AG04450 (cell line): ENCODE measurements around the gene AIPL1. TPM values are rescaled to one million over a fixed set of nuclear protein-coding genes. Genes with fewer than 3 reads are reported as not detected.

Source experiments
- CTCF ChIA-PET: fragments of 300-600, 350-600 bp; formaldehyde crosslinking; extraction: SDS; loops from one replicate; lab custom pipeline; 2022; ENCODE audit warnings: antibody characterized with exemption, inconsistent platforms; lab: Charles Lee
- POLR2A ChIA-PET: fragments of 350-600 bp; formaldehyde crosslinking; extraction: SDS; loops from one replicate; lab custom pipeline; 2021; ENCODE audit warnings: antibody characterized with exemption, inconsistent platforms; lab: Yijun Ruan, JAX
- DNase-seq: peaks from one replicate; pipeline ENCODE4 v3.0.0-alpha.2; 2011; ENCODE audit warnings: low read depth, low spot score
- H3K27ac ChIP-seq: one replicate; pipeline ENCODE4 v1.5.1; 2012; ENCODE audit warnings: low read depth, low read length, control low read depth
- H3K27me3 ChIP-seq: one replicate; pipeline ENCODE4 v1.6.0; 2012; ENCODE audit warnings: low read length; ENCODE audit not compliant: control insufficient read depth, insufficient read depth
- H3K4me3 ChIP-seq: 2 replicates; pipeline ENCODE4 v1.5.1; 2011; ENCODE audit warnings: mild to moderate bottlenecking, low read depth, low read length, control low read depth
- H3K9me3 ChIP-seq: 2 replicates; pipeline ENCODE4 v1.5.1; 2012; ENCODE audit warnings: low read length; ENCODE audit not compliant: control insufficient read depth, insufficient read depth
- polyA plus RNA-seq: library from polyadenylated mRNA; depleted of rRNA; stranded (reverse); fragments of >200 nt; gene quantifications from 2 replicates; pipeline ENCODE4 v1.2.3, GENCODE V29; 2011
- TF ChIP-seq, protein P1 (sequence below): IDR thresholded peaks from 2 replicates; pipeline ENCODE4 v1.5.1; 2011; ENCODE audit warnings: low read depth, low read length, control low read depth, inconsistent platforms

Gene AIPL1
- polyA plus RNA-seq, 1 experiment: not detected

- Histone ChIP-seq H3K27me3 (peaks cover 3% of the 10 kb centered on the region), H3K27ac (no peak overlapping the region), H3K4me3 (no peak overlapping the region), H3K9me3 (no peaks in the 10 kb centered on the region; the same call in 1 of the 2 replicates)
- ChIA-PET POLR2A (no interaction called here), CTCF (interaction anchor here (0.6 to 1.5 kb wide), 4 partner anchors 9 to 127 kb away, joined by 3 to 4 read pairs (median 3); no protein-coding TSS in a partner anchor)
- TF ChIP-seq, protein P1, sequence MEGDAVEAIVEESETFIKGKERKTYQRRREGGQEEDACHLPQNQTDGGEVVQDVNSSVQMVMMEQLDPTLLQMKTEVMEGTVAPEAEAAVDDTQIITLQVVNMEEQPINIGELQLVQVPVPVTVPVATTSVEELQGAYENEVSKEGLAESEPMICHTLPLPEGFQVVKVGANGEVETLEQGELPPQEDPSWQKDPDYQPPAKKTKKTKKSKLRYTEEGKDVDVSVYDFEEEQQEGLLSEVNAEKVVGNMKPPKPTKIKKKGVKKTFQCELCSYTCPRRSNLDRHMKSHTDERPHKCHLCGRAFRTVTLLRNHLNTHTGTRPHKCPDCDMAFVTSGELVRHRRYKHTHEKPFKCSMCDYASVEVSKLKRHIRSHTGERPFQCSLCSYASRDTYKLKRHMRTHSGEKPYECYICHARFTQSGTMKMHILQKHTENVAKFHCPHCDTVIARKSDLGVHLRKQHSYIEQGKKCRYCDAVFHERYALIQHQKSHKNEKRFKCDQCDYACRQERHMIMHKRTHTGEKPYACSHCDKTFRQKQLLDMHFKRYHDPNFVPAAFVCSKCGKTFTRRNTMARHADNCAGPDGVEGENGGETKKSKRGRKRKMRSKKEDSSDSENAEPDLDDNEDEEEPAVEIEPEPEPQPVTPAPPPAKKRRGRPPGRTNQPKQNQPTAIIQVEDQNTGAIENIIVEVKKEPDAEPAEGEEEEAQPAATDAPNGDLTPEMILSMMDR: no peak
- no peak for DNase-seq
These were observed 40.5 kb upstream of the AIPL1 start for GRCh38 chr17:6475411-6475810.

GRCh38 chr17:6474906-6475305 is 40.0 kb upstream of the AIPL1 start:
- no peaks in the 10 kb centered on the region; the same call in 1 of the 2 replicates for H3K9me3 ChIP-seq
- no peaks in the 10 kb centered on the region for H3K27me3 ChIP-seq
- ChIA-PET CTCF (interaction anchor here (0.6 to 1.5 kb wide), 4 partner anchors 9 to 127 kb away, joined by 3 to 4 read pairs (median 3); no protein-coding TSS in a partner anchor), POLR2A (no interaction called here)
- H3K4me3 ChIP-seq: no peak overlapping the region
- TF ChIP-seq, protein P1: no peak
- no peak overlapping the region for H3K27ac ChIP-seq
- no peak for DNase-seq

DNA sequence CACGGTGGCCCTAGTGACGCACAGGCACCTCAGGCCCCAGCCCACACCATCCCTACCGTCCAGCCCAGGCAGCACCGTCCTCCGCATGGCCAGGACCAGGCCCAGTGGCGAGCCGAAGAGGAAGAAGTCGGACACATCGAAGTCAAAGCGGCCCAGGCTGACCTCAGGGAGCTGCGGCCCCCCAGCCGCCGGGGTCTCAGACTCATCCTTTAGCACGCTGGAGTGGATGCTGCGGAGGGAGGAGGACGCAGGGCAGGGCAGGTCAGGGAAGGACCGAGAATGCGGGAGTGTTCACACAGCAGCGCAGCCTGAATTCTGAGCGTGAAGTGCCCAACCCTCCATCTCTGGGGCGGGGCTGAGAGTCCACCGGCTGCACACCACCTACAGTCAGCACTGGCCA is 39.5 kb upstream of the AIPL1 start:
- ChIA-PET POLR2A (no interaction called here), CTCF (interaction anchor here (1.5 to 2.3 kb wide), 5 partner anchors 14 to 134 kb away, joined by 3 to 14 read pairs (median 8); partner anchors contain the start of gene PIMREG)
- no peak for DNase-seq
- H3K27ac ChIP-seq: no peak overlapping the region
- no peaks in the 10 kb centered on the region; the same call in 1 of the 2 replicates for H3K9me3 ChIP-seq
- H3K4me3 ChIP-seq: no peak overlapping the region
- no peaks in the 10 kb centered on the region for H3K27me3 ChIP-seq
- TF ChIP-seq, protein P1: no peak

DNA sequence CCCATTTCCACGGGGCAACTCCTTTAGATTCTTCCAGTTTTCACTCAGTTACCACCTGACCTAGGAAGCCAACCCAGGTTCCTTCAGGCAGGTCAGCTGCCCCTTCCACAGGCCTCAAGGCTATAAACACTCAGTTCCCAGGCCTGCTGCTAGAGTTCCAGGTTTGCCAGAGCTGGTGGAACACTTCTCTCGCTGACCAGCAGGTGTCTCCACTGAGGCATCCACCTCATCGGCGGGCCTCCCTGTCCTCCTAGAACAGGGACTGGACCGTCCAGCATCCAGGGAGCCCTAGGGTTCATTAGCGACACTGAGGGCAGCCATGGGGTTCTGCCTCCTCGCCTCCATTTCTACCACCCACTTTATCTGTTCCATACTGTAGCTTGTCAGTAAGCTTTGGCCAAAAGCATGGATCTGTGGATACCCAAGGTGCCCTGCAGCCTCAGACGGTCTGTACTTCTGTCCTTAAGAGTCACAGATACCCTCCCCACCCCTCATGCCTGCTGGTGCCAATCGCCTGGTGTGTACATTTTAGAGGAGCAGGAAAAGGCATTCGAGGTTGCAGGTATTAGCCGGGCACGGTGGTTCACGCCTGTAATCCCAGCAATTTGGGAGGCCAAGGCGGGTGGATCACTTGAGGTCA is 38.3 kb upstream of the AIPL1 start:
- peak; percentile 33 for DNase-seq
- Histone ChIP-seq H3K9me3 (no peaks in the 10 kb centered on the region; the same call in 1 of the 2 replicates), H3K4me3 (no peak overlapping the region), H3K27me3 (no peaks in the 10 kb centered on the region), H3K27ac (no peak overlapping the region)
- ChIA-PET CTCF (interaction anchor here (0.6 to 2.3 kb wide), 35 partner anchors 8 to 1596 kb away, joined by 3 to 14 read pairs (median 4); partner anchors contain the start of gene PIMREG), POLR2A (no interaction called here)
- TF ChIP-seq, protein P1: peak; percentile 98

DNA sequence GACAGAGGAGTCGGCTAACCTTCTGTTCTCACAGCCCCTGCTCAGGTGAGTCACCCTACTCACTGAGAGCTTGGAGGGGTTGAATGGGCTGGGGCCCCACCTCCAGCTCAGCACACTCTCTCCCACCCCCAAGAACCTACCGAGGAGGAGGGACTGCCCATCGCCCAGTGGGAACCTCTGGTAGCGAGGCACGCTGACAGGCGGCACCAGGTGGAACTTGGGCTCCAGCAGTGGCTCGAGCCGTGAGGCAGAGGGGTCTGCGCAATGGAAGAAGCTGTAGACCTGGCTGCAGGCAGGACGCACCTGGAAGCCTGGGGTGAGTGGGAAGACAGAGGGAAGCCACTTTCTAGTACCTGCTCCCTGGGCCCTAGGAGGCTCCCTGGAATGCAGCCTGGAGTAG is 37.6 kb upstream of the AIPL1 start:
- H3K9me3 ChIP-seq: peaks cover 4% of the 10 kb centered on the region; the same call in 1 of the 2 replicates
- H3K27ac ChIP-seq: no peak overlapping the region
- ChIA-PET CTCF (interaction anchor here (0.6 to 2.3 kb wide), 34 partner anchors 9 to 885 kb away, joined by 3 to 14 read pairs (median 4); partner anchors contain the start of gene PIMREG), POLR2A (no interaction called here)
- no peaks in the 10 kb centered on the region for H3K27me3 ChIP-seq
- no peak overlapping the region for H3K4me3 ChIP-seq
- TF ChIP-seq, protein P1: no peak
- DNase-seq: no peak
